Amygdala (tissue), 56 donors: ENCODE measurements around the gene HFM1.
"Not testable (repeated sequence)": the region's sequence is repeated elsewhere in the genome, so short reads cannot be mapped to it uniquely, and the experiment has no call there.

ENCODE experiments used
- DNase-seq, 56 donors: peaks; one replicate each; lab custom pipeline; 2025; lab: John Stamatoyannopoulos, UW

HFM1 gene

GRCh38 chr1:91404151-91405012 lies at the start of gene HFM1:
Gene HFM1 (minus strand): TSS chr1:91404837. CDS start chr1:91401082, 3,755 bp downstream.
- peak in 54 of 56 donors; percentile 6 to 79 (median 50) for DNase-seq

- no peak for DNase-seq
These were observed 49.5 kb upstream of the HFM1 start for GRCh38 chr1:91454136-91454535.

GRCh38 chr1:91450260-91450659 lies 45.6 kb upstream of the HFM1 start:
- no peak for DNase-seq

GRCh38 chr1:91447782-91448181 lies 43.1 kb upstream of the HFM1 start:
- not testable (repeated sequence) for DNase-seq

- not testable (repeated sequence) for DNase-seq
These were observed 37.3 kb upstream of the HFM1 start for GRCh38 chr1:91441980-91442379.

GRCh38 chr1:91440847-91441246 lies 36.2 kb upstream of the HFM1 start:
- no peak for DNase-seq

GRCh38 chr1:91439016-91439415 lies 34.4 kb upstream of the HFM1 start:
- no peak for DNase-seq

- no peak for DNase-seq
These were observed 23.7 kb upstream of the HFM1 start for GRCh38 chr1:91428182-91428798.

GRCh38 chr1:91427741-91428140 lies 23.1 kb upstream of the HFM1 start:
- no peak for DNase-seq

- DNase-seq, result not testable (repeated sequence)
These were observed 17.9 kb upstream of the HFM1 start for GRCh38 chr1:91422523-91422922.

- DNase-seq, result no peak
These were observed 7.7 kb upstream of the HFM1 start for GRCh38 chr1:91412371-91412770.

GRCh38 chr1:91406773-91407389 lies 2.2 kb upstream of the HFM1 start:
- DNase-seq, result no peak

- peak in 1 of 56 donors; percentile 14 for DNase-seq
These were observed 2.6 kb downstream of the HFM1 start for GRCh38 chr1:91402023-91402422.

GRCh38 chr1:91400133-91400725 lies 4.4 kb downstream of the HFM1 start:
- no peak for DNase-seq

GRCh38 chr1:91398291-91398690 lies 6.3 kb downstream of the HFM1 start:
- DNase-seq, result no peak

GRCh38 chr1:91397605-91398004 lies 7.0 kb downstream of the HFM1 start:
- DNase-seq, result peak in 1 of 56 donors; percentile 4

- DNase-seq, result no peak
These were observed 11.6 kb downstream of the HFM1 start for GRCh38 chr1:91393042-91393441.

GRCh38 chr1:91386109-91386508 lies 18.5 kb downstream of the HFM1 start:
- DNase-seq, result no peak

- no peak for DNase-seq
These were observed 21.2 kb downstream of the HFM1 start for GRCh38 chr1:91383456-91383855.

- DNase-seq, result no peak
These were observed 22.8 kb downstream of the HFM1 start for GRCh38 chr1:91381844-91382243.

- DNase-seq, result no peak
These were observed 30.6 kb downstream of the HFM1 start for GRCh38 chr1:91374086-91374485.
